Measurements from ENCODE around the gene CLRN3.

The CLRN3 gene

DNA sequence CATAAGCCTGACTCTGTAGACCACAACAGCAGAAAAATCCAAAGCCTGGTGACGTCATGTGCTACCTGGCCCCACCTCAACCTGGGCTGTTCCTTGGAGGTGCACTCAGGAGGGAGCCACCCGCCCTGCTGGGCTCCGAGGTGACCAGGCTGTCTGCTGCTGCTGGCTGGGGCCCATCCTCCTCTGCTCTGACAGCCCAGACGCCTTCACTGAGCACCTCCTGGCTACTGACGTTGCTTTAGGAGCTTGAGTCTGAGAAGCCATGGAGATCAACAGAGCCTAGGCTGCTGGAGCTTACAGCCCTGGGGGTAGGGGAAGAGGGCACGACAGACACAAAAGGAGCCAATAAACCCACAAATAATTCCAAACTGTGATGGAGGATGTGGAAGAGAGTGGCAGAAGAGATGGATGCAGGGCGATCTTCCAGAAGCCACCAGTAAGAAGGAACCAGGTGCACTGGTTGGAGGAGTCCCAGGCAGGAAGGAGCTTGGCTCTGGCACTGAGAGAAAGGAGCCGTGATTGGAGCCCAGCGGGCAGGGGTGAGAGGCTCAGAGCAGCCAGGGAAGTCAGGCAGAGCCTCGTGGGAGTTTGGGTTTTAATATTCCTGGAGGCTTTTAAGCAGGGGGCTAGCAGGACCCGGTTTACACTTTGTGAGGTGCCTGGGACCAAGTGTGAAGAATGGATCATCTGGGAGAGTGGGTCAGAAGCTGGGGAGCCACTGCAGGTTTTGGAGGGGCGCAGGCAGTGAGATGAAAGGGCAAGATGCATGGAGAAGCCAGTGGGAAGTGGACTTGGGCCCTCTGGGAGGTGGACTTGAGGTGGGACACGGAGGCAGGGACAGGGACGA lies 12.5 kb upstream of the CLRN3 start:
- Histone ChIP-seq H3K79me2 (ENCODE audit: insufficient read depth, low read length) (no peaks in the 10 kb centered on the region), H3K9me3 (ENCODE audit: insufficient read depth, low read length) (no peaks in the 10 kb centered on the region), H3K4me2 (ENCODE audit: low read depth, low read length, poor library complexity, severe bottlenecking) (no peak overlapping the region), H3K27ac (ENCODE audit: low read depth, low read length) (no peak overlapping the region), H3K27me3 (ENCODE audit: low read length) (no peaks in the 10 kb centered on the region), H3K4me3 (ENCODE audit: insufficient read depth, low read length, poor library complexity, severe bottlenecking) (no peak overlapping the region), H2AFZ (ENCODE audit: low read depth, low read length, severe bottlenecking) (no peak overlapping the region), H3K9me2 (replicated peaks; ENCODE audit: insufficient read depth, low read length) (no peaks in the 10 kb centered on the region), H3K36me3 (ENCODE audit: low read length) (no peaks in the 10 kb centered on the region), H4K20me1 (ENCODE audit: low read depth, low read length) (no peaks in the 10 kb centered on the region), H3K9ac (ENCODE audit: low read length) (no peak overlapping the region), H3F3A (ENCODE audit: insufficient read depth) (no peaks in the 10 kb centered on the region)
- no peak for TF ChIP-seq CTCF (IDR thresholded peaks at IDR 0.05; ENCODE audit: insufficient read depth, low read length, poor library complexity, severe bottlenecking)
- TF ChIP-seq EZH2phosphoT487 (conservative IDR thresholded peaks at IDR 0.05; ENCODE audit: low read length), result no peak

- Histone ChIP-seq H3K79me2 (ENCODE audit: insufficient read depth, low read length) (no peaks in the 10 kb centered on the region), H3K9me3 (ENCODE audit: insufficient read depth, low read length) (no peaks in the 10 kb centered on the region), H3K4me2 (ENCODE audit: low read depth, low read length, poor library complexity, severe bottlenecking) (no peak overlapping the region), H3K4me3 (ENCODE audit: insufficient read depth, low read length, poor library complexity, severe bottlenecking) (no peak overlapping the region), H3F3A (ENCODE audit: insufficient read depth) (no peaks in the 10 kb centered on the region), H3K9me2 (replicated peaks; ENCODE audit: insufficient read depth, low read length) (no peaks in the 10 kb centered on the region), H3K27ac (ENCODE audit: low read depth, low read length) (no peak overlapping the region), H3K36me3 (ENCODE audit: low read length) (no peaks in the 10 kb centered on the region), H2AFZ (ENCODE audit: low read depth, low read length, severe bottlenecking) (no peak overlapping the region), H4K20me1 (ENCODE audit: low read depth, low read length) (no peaks in the 10 kb centered on the region), H3K9ac (ENCODE audit: low read length) (no peak overlapping the region), H3K27me3 (ENCODE audit: low read length) (no peaks in the 10 kb centered on the region)
- TF ChIP-seq EZH2phosphoT487 (conservative IDR thresholded peaks at IDR 0.05; ENCODE audit: low read length) (no peak), CTCF (IDR thresholded peaks at IDR 0.05; ENCODE audit: insufficient read depth, low read length, poor library complexity, severe bottlenecking) (no peak)
These were observed 11.7 kb upstream of the CLRN3 start for GRCh38 chr10:127904311-127905000.

DNA sequence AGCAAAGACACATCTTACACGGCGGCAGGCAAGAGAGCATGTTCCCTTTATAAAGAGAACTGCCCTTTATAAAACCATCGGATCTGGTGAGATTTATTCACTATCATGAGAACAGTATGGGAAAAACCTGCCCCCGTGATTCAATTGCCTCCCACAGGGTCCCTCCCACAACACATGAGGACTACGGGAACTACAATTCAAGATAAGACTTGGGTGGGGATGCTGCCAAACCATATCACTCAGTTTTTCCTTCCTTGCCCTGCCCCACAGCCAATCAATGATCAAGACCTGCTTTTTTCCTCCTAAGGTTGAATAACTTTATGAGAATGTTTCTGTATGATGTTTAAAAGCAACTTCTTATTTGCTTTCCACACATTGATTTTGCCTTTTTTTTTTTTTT lies 11.0 kb upstream of the CLRN3 start:
- no peaks in the 10 kb centered on the region for H3K9me2 ChIP-seq (replicated peaks; ENCODE audit: insufficient read depth, low read length)
- no peak for TF ChIP-seq EZH2phosphoT487 (conservative IDR thresholded peaks at IDR 0.05; ENCODE audit: low read length)
- no peak for TF ChIP-seq CTCF (IDR thresholded peaks at IDR 0.05; ENCODE audit: insufficient read depth, low read length, poor library complexity, severe bottlenecking)
- no peak overlapping the region for H2AFZ ChIP-seq (ENCODE audit: low read depth, low read length, severe bottlenecking)
- no peak overlapping the region for H3K4me2 ChIP-seq (ENCODE audit: low read depth, low read length, poor library complexity, severe bottlenecking)
- no peaks in the 10 kb centered on the region for H3K9me3 ChIP-seq (ENCODE audit: insufficient read depth, low read length)
- H4K20me1 ChIP-seq (ENCODE audit: low read depth, low read length), result no peaks in the 10 kb centered on the region
- no peaks in the 10 kb centered on the region for H3K36me3 ChIP-seq (ENCODE audit: low read length)
- H3K27ac ChIP-seq (ENCODE audit: low read depth, low read length), result no peak overlapping the region
- no peaks in the 10 kb centered on the region for H3F3A ChIP-seq (ENCODE audit: insufficient read depth)
- H3K79me2 ChIP-seq (ENCODE audit: insufficient read depth, low read length), result no peaks in the 10 kb centered on the region
- no peak overlapping the region for H3K9ac ChIP-seq (ENCODE audit: low read length)
- no peak overlapping the region for H3K4me3 ChIP-seq (ENCODE audit: insufficient read depth, low read length, poor library complexity, severe bottlenecking)
- H3K27me3 ChIP-seq (ENCODE audit: low read length), result no peaks in the 10 kb centered on the region

Data from SU-DHL-6 (cell line).